HG03558 (cell line): Measurements from ENCODE around the gene KCTD8.

Experiments
- ATAC-seq: cut with Tn5 transposase; IDR thresholded peaks from one replicate; pipeline ENCODE4 v1.9.1; 2021; ENCODE audit warnings: moderate number of reproducible peaks; ENCODE audit not compliant: unreplicated experiment; ENCODE audit errors: extremely low read depth

Gene KCTD8

GRCh38 chr4:44448521-44449461 lies at the start of gene KCTD8:
KCTD8 (minus strand) TSS chr4:44448809.
- ATAC-seq = peak; percentile 87

- ATAC-seq = no peak
Observed at GRCh38 chr4:44494810-44495701, 46.4 kb upstream of the KCTD8 start.

- no peak for ATAC-seq
Observed at GRCh38 chr4:44493924-44494323, 45.3 kb upstream of the KCTD8 start.

GRCh38 chr4:44487341-44487740 lies 38.7 kb upstream of the KCTD8 start:
- ATAC-seq = no peak

- ATAC-seq = no peak
Observed at GRCh38 chr4:44479731-44480130, 31.1 kb upstream of the KCTD8 start.

- ATAC-seq = no peak
Observed at GRCh38 chr4:44462259-44462658, 13.7 kb upstream of the KCTD8 start.

- ATAC-seq = no peak
Observed at GRCh38 chr4:44447563-44448504, 775 bp downstream of the KCTD8 start.

- ATAC-seq = no peak
Observed at GRCh38 chr4:44446801-44447562, 1.6 kb downstream of the KCTD8 start.

GRCh38 chr4:44446191-44446590 lies 2.4 kb downstream of the KCTD8 start:
- no peak for ATAC-seq

- no peak for ATAC-seq
Observed at GRCh38 chr4:44438687-44439086, 9.9 kb downstream of the KCTD8 start.

- no peak for ATAC-seq
Observed at GRCh38 chr4:44434247-44434646, 14.4 kb downstream of the KCTD8 start.

- ATAC-seq = no peak
Observed at GRCh38 chr4:44425614-44426208, 22.9 kb downstream of the KCTD8 start.

- ATAC-seq = no peak
Observed at GRCh38 chr4:44422912-44423311, 25.7 kb downstream of the KCTD8 start.

GRCh38 chr4:44421330-44422065 lies 27.1 kb downstream of the KCTD8 start:
- ATAC-seq = no peak

- no peak for ATAC-seq
Observed at GRCh38 chr4:44415251-44415650, 33.4 kb downstream of the KCTD8 start.

- no peak for ATAC-seq
Observed at GRCh38 chr4:44368413-44369167, 80.0 kb downstream of the KCTD8 start.

- no peak for ATAC-seq
Observed at GRCh38 chr4:44354172-44354571, 94.4 kb downstream of the KCTD8 start.
